NCI-H1436 treated with DMSO at 0.1 percent for 48 hours (cell line): ENCODE measurements around the gene NFKBIA.
"Not testable (repeated sequence)": the region's sequence is repeated elsewhere in the genome, so short reads cannot be mapped to it uniquely, and the experiment has no call there.

Source experiments
- DNase-seq: peaks from one replicate; lab custom pipeline; 2025; lab: John Stamatoyannopoulos, UW

Gene NFKBIA

GRCh38 chr14:35390577-35391387 lies 13.8 kb downstream of the NFKBIA start:
- no peak for DNase-seq

GRCh38 chr14:35389315-35389667 lies 15.3 kb downstream of the NFKBIA start:
- no peak for DNase-seq

GRCh38 chr14:35388656-35389314 lies 15.8 kb downstream of the NFKBIA start:
- no peak for DNase-seq

DNA sequence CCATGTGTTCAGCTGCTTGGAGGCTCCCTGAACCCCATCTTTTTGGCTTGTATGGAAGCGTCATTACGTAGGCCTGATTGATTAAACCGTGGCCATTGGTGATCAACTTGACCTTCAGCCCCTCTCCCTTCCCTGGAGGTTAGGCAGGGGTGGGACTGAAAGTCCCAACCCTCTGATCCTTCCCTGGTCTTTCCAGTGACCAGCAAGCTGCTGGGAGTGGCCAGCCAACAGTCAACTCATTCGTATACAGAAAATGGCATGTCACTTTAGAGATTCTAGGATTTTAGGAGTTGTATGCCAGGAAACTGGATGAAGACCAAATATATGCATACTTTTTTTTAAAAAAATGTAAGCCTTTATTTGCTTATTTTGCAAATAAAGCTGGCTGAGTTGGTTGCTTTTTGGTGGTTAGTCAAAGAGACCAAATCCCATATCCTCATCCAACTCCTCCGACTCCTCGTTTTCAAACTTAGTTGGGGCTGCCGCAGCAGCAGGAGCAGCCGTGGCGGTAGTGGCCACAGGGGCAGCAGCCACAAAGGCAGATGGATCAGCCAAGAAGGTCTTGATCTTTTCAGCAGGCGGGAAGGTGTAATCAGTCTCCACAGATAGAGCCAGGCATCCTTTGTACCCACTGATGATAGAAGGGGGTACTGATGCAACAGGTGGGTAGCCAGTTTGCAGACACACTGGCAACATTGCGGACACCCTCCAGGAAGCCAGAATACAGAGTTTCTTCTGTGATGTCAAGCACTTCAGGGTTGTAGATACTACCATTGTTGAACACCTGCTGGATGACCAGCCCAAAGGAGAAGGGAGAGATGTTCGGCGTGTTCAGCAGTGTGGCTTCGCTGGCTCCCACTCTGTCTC lies 16.6 kb downstream of the NFKBIA start:
- DNase-seq, result no peak

DNA sequence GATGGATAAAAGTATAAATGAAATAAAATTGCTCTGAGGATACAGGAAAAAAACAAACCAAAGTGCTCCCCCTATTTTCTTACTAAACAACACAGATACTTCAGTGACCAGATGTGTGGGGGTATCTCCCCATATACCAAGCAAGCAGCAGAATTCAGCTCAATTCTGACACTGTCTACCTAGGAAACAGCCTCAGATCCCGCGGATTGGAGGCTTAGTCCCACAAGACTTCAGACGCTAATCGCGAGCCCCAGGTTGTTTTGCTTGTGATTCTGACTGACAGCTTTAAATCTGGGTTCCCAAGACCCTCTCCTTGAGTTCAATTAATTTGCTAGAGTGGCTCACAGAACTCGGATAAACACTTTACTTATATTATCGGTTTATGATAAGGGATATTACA lies 17.3 kb downstream of the NFKBIA start:
- no peak for DNase-seq

DNA sequence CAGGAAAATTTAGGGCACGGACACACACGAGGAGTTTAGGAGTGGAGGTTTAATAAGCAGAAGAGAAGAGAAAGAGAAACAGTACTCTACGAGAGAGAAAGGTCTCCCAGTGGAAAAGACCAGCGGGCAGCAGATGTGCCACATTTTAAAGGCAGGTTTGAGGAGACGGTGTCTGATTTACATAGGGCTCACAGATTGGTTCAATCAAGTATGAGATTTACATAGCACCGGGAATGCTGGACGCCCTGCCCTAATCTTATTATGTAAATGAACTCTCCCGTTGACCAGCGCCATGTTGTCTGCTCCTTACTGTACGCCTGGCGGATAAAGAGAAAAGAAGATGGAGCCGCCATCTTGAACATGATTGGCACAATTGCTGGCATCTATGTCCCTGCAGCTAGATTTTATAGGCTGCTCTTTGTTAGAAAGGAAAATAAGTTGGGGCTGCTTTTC lies 17.9 kb downstream of the NFKBIA start:
- DNase-seq, result no peak

- no peak for DNase-seq
Measured at GRCh38 chr14:35385042-35385839, 19.3 kb downstream of the NFKBIA start.

DNA sequence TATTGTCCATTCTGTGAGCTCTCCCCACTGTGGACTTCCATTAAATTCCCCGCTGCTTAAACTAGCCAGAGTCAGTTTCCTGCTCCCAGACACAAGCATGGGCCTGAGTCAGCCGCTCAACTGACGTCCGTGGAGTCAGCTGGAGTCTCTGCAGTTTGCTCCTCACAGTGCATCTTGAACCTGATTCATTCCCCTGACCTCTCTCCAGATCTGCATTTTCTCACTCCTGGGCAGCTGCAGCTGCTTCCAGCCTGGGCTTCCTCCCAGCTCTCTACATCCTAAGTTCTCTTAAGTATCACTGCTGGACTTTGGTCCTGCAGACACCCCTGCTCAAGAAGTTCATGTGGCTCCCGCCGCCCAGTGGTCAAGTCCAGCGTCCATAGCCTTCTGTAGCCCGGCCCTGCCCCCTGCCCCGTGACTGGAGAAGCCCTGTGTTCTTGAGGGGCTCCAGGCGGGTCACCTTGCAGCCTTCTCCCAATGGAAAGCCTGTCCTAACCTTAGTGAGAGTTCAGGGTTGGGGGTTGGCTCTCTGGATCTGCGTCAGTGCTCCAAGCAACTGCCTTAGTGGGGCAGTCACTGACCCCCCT lies 20.0 kb downstream of the NFKBIA start:
- no peak for DNase-seq

DNA sequence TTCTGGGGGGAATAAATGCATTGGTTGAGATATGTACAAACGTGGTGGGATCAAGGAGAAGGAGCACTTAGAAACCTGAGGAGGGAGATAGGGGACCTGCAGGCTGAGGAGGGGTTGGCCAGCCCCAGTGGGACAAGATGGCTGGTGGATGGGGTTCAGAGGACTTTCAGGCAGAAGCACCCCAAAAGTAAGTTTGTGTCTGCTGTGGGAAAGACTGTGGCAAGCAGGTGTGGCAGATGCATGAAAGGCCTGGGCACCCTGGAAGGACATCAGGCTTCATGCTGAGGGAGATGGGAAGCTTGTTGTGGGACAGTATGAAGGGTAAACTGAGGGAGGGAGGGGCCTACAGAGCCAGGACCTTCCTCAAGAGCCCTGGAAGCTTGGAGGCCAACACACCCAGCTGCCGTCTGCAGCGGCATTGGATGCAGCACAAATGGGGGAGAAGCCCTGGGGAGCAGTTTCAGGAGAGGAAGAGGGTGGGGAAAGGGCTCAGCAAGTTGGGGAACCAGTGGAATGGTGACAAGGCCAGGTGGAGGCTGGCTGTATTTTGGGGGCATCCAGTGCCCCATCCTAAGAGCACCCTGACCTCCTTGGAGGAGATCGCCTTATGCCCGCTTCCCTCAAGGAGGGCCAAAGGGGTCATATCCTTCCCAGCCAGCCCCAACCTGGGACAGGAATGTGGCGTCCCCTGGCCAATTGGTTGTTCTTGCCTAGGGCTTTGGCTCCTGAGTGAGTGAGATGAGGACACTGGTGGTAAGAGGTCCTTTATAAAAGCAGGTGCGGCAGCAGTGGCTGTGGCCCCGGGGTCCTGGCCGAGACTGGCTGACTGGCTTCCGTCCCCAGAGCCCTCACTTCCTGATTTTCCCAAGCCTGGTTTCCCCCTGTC lies 20.7 kb downstream of the NFKBIA start:
- no peak for DNase-seq

GRCh38 chr14:35380794-35381193 lies 23.8 kb downstream of the NFKBIA start:
- DNase-seq, result no peak

DNA sequence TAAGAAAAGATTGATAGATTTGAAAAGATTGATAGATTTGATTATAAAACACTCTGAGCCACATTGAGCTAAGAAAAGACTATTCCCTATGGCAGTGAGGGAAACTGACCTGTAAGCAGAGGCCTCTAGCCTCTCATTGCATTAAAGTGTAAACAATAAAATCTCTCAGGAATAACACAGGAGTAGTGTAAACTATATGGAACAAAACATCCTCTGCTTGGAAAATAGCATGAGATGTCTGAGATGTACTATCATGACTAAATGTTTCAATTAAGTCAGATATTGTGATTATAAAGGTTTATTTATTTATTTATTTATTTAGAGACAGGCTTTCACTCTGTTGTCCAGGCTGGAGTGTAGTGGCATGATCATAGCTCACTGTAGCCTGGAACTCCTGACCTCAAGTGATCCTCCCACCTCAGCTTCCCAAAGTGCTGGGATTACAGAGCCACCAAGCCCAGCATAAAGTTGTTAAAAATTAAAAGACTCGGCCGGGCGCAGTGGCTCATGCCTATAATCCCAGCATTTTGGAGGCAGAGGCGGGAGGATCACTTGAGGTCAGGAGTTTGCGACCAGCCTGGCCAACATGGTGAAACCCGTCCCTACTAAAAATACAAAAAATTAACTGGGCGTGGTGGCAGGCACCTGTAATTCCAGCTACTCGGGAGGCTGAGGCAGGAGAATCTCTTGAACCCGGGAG lies 25.2 kb downstream of the NFKBIA start:
- not testable (repeated sequence) for DNase-seq

GRCh38 chr14:35378425-35379233 lies 25.9 kb downstream of the NFKBIA start:
- no peak for DNase-seq

DNA sequence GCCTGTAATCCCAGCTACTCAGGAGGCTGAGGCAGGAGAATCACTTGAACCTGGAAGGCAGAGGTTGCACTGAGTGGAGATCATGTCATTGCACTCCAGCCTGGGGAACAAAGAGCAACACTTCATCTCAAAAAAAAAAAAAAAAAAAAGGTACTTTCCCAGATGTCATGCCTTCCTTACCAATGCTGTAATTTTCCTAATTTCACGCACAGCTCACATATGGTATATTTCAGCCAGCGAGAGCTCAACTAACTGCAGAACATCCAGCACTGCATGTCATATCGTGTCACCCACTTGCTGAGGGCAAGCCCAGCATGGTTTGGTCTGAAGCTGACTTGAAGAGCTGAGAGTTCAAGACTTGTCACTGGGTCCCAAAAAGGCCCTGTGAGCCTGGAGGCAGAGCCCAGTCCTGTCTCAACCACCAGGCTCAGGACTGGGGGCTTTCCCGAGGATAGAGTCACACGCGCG lies 29.0 kb downstream of the NFKBIA start:
- no peak for DNase-seq

DNA sequence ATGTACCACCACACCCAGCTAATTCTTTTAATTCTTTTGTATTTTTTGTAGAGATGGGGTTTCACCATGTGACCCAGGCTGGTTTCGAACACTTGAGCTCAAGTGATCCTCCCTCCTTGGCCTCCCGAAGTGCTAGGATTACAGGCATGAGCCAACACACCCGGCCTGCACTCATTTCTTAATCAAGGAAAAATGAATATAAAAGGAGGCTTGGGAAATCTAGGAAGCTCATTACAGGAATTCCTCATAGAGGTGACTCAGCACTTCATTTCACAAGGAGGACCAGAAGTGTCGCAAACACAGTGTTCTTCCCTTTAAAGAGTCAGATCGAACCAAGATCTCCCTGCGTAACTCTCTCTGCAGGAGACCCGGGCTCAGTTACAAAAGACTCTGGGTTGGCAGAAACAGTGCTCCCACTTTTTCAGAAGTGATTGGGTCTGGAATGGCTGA lies 30.3 kb downstream of the NFKBIA start:
- DNase-seq, result no peak

GRCh38 chr14:35373208-35373607 lies 31.3 kb downstream of the NFKBIA start:
- not testable (repeated sequence) for DNase-seq

DNA sequence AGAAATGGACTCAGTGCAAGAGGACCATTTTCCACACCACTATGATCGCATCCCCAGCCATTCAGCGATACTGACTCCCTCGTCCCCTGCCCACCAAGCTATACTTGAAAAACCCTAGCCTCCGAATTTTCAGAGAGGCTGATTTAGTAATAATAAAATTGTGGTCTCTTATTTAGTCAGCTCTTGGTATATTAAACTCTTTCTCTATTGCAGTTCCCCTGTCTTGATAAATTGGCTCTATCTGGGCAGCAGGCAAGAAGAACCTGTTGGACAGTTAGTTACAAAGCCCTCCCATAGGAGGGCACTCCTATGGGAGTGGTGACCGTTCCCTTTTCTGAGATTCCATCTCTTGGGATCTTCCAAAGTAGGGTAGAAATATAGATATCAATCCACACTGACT lies 33.6 kb downstream of the NFKBIA start:
- no peak for DNase-seq

- DNase-seq, result no peak
Measured at GRCh38 chr14:35369701-35370191, 34.8 kb downstream of the NFKBIA start.

DNA sequence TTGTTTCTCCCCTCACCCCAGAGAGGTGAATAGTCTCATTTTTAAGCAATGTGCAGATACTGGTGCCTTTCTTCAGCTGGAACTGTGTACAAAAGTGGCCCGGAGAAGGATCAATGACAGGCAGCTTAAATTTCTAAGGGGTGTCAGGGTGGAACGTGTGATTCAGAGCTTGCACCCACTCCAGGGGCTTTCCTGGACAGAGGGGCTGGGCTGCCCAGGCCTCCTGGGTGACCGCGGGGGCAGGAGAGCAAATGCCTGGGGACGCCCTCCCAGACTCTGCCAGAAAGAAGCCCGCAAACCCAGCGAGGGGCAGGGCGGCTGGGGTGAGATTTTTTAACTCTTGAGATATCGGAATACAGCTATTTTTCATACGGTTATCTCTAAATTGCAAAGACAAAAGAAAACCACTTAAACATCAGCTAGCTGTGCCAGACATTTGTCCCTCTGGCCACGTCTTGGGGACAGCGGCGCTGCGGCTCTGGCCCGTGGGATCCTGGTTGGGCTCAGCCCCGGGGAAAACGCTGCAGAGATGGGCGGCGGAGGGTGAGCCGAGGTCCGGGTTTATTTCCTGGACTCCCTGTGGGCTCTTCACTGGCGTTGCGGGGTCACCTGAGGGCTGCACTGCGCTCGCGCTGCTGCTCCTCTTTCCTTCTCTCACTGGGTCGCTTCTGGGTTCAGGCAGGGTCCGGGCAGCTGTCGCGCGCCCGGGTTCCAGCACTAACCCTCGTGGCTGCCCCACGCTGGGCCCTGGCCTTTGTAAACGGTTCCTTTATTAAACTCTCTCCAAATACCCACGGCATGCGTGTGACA lies 35.8 kb downstream of the NFKBIA start:
- DNase-seq, result no peak
